Mesenchymal stem cell (in vitro differentiated cells and primary cell): ENCODE results near the gene PDS5A.

Experiments
- DNase-seq: peaks from one replicate; pipeline ENCODE4 v3.0.0-alpha.2; 2013
- H2AFZ ChIP-seq: one replicate; pipeline ENCODE4 v1.6.1; 2013; ENCODE audit warnings: low read depth, mild to moderate bottlenecking, control low read depth, inconsistent platforms, low read length, moderate library complexity
- H2AK5ac ChIP-seq: 2 replicates; pipeline ENCODE4 v1.6.1; 2013; ENCODE audit warnings: low read length, moderate library complexity, mild to moderate bottlenecking, inconsistent platforms; ENCODE audit not compliant: severe bottlenecking
- H2BK120ac ChIP-seq: one replicate; pipeline ENCODE4 v1.6.1; 2013; ENCODE audit warnings: low read depth, mild to moderate bottlenecking, inconsistent platforms, low read length, moderate library complexity
- H2BK12ac ChIP-seq, 2 experiments: one replicate each; pipeline ENCODE4 v1.6.1; 2013; ENCODE audit warnings: inconsistent platforms in 2 of 2, low read length in 2 of 2, mild to moderate bottlenecking in 2 of 2, moderate library complexity in 2 of 2, control low read depth in 1 of 2
- H2BK15ac ChIP-seq: one replicate; pipeline ENCODE4 v1.6.1; 2013; ENCODE audit warnings: mild to moderate bottlenecking, low read depth, inconsistent platforms; ENCODE audit not compliant: poor library complexity, severe bottlenecking
- H2BK5ac ChIP-seq: 2 replicates; pipeline ENCODE4 v1.6.1; 2013; ENCODE audit warnings: low read depth, mild to moderate bottlenecking, low read length, control low read depth, inconsistent platforms; ENCODE audit not compliant: poor library complexity, severe bottlenecking
- H3K14ac ChIP-seq, 2 experiments: one replicate each; pipeline ENCODE4 v1.6.1; 2013; ENCODE audit warnings: inconsistent platforms in 2 of 2, low read length in 2 of 2, control low read depth in 1 of 2, mild to moderate bottlenecking in 1 of 2, moderate library complexity in 1 of 2
- H3K18ac ChIP-seq, 2 experiments: one replicate each; pipeline ENCODE4 v1.6.1; 2013; ENCODE audit warnings: inconsistent platforms in 2 of 2, low read length in 2 of 2, control low read depth in 1 of 2, low read depth in 1 of 2, mild to moderate bottlenecking in 1 of 2
- H3K23ac ChIP-seq, 2 experiments: one replicate each; pipeline ENCODE4 v1.6.1; 2013; ENCODE audit warnings: inconsistent platforms in 2 of 2, low read length in 2 of 2, mild to moderate bottlenecking in 2 of 2, moderate library complexity in 2 of 2, control low read depth in 1 of 2
- H3K27ac ChIP-seq: 2 replicates; pipeline ENCODE4 v1.5.1; 2013; ENCODE audit warnings: mild to moderate bottlenecking, moderate library complexity, low read length, control low read depth, inconsistent platforms; ENCODE audit not compliant: poor library complexity, severe bottlenecking
- H3K27me3 ChIP-seq, 2 experiments: 2 replicates each; pipeline versions ENCODE4 v1.6.1 to v1.7.0; 2013; ENCODE audit warnings: low read length in 2 of 2, mild to moderate bottlenecking in 2 of 2, moderate library complexity in 2 of 2, control low read depth in 1 of 2, inconsistent platforms in 1 of 2; ENCODE audit not compliant: control insufficient read depth in 1 of 2, insufficient read depth in 1 of 2
- H3K36me3 ChIP-seq, 2 experiments: 2 replicates each; pipeline versions ENCODE4 v1.6.1 to v1.7.0; 2013; ENCODE audit warnings: low read length in 2 of 2, control low read depth in 1 of 2, inconsistent platforms in 1 of 2, low read depth in 1 of 2, mild to moderate bottlenecking in 1 of 2; ENCODE audit not compliant: insufficient read depth in 2 of 2, control insufficient read depth in 1 of 2
- H3K4ac ChIP-seq, 2 experiments: one replicate each; pipeline ENCODE4 v1.6.1; 2013; ENCODE audit warnings: inconsistent platforms in 2 of 2, low read length in 2 of 2, mild to moderate bottlenecking in 2 of 2, moderate library complexity in 2 of 2, control low read depth in 1 of 2, low read depth in 1 of 2
- H3K4me1 ChIP-seq: 2 replicates; pipeline ENCODE4 v1.6.1; 2013; ENCODE audit warnings: low read depth, low read length, control low read depth; ENCODE audit not compliant: control insufficient read depth, insufficient read depth
- H3K4me2 ChIP-seq: 2 replicates; pipeline ENCODE4 v1.6.1; 2013; ENCODE audit warnings: low read length, mild to moderate bottlenecking, inconsistent platforms; ENCODE audit not compliant: poor library complexity, severe bottlenecking
- H3K4me3 ChIP-seq, 2 experiments: 2 replicates each; pipeline versions ENCODE4 v1.5.1 to v1.7.0; 2013; ENCODE audit warnings: low read length in 2 of 2, mild to moderate bottlenecking in 2 of 2, control low read depth in 1 of 2, low read depth in 1 of 2; ENCODE audit not compliant: insufficient read depth in 1 of 2
- H3K79me1 ChIP-seq: replicated peaks from 2 replicates; pipeline ENCODE4 v1.6.1; 2013; ENCODE audit warnings: mild to moderate bottlenecking, control low read depth, low read length, inconsistent platforms; ENCODE audit not compliant: poor library complexity, severe bottlenecking
- H3K9ac ChIP-seq: 2 replicates; pipeline ENCODE4 v1.7.0; 2013; ENCODE audit warnings: mild to moderate bottlenecking, low read length, moderate library complexity
- H3K9me3 ChIP-seq: 2 replicates; pipeline ENCODE4 v1.7.0; 2013; ENCODE audit warnings: mild to moderate bottlenecking, low read length; ENCODE audit not compliant: control insufficient read depth
- H4K8ac ChIP-seq: one replicate; pipeline ENCODE4 v1.6.1; 2013; ENCODE audit warnings: inconsistent platforms, mild to moderate bottlenecking, low read length, moderate library complexity
- H4K91ac ChIP-seq: one replicate; pipeline ENCODE4 v1.6.1; 2013; ENCODE audit warnings: mild to moderate bottlenecking, low read length, inconsistent platforms
- WGBS: methylation state at CpG from one replicate; pipeline ENCODE4 v1.1.7; 2013; ENCODE audit warnings: mixed read lengths; 5-methylcytosine and 5-hydroxymethylcytosine counted together

The PDS5A gene

DNA sequence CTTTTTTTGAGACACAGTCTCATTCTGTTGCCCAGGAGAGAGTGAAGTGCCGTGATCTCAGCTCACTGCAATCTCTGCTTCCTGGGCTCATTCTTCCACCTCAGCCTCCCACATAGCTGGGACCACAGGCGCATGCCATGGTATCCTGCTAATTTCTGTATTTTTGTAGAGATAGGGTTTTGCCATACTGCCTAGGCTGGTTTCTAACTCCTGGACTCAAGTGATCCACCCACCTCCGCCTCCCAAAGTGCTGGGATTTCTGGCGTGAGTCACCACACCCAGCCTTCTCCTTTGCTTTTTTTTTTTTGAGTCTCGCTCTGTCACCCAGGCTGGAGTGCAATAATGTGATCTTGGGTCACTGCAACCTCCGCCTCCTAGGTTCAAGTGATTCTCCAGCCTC lies 94.1 kb downstream of the PDS5A start:
- Histone ChIP-seq H3K4me2 (no peak overlapping the region), H2AK5ac (no peak overlapping the region), H3K4me1 (peaks cover 2% of the 10 kb centered on the region), H3K27ac (peak overlapping the region; percentile 14), H4K8ac (no peak overlapping the region), H3K27me3 (no peaks in the 10 kb centered on the region), H3K9me3 (no peaks in the 10 kb centered on the region), H2BK5ac (no peak overlapping the region), H3K4me3 (no peak overlapping the region), H3K4ac (no peak overlapping the region), H2BK120ac (no peak overlapping the region), H3K23ac (no peak overlapping the region), H2AFZ (no peak overlapping the region), H4K91ac (no peak overlapping the region), H3K18ac (no peak overlapping the region), H3K14ac (no peak overlapping the region), H3K79me1 (peaks cover 16% of the 10 kb centered on the region), H3K9ac (no peak overlapping the region), H3K36me3 (peaks cover 15 to 89% of the 10 kb centered on the region in 2 experiments), H2BK15ac (no peak overlapping the region), H2BK12ac (no peak overlapping the region)
- 95% methylated on average over 5 of the region's 6 CpGs for WGBS
- DNase-seq, result no peak

DNA sequence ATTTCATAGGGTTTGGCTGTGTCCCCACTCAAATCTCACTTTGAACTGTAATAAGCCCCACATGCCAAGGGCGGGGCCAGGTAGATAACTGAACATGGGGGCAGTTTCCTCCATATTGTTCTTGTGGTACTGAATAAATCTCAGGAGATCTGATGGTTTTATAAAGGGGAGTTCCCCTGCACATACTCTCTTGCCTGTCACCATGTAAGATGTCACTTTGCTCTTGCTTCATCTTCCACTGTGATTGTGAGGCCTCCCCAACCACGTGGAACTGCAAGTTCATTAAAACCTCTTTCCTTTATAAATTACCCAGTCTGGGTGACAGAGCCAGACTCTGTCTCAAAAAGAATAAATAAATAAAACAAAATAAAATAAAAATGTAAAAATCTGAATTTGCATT lies 95.9 kb downstream of the PDS5A start:
- no peak for DNase-seq
- H2BK12ac ChIP-seq, result no peak overlapping the region
- no peak overlapping the region for H2BK120ac ChIP-seq
- H3K9me3 ChIP-seq, result no peaks in the 10 kb centered on the region
- H4K8ac ChIP-seq, result no peak overlapping the region
- no peak overlapping the region for H3K9ac ChIP-seq
- peaks cover 18% of the 10 kb centered on the region for H3K79me1 ChIP-seq
- no peaks in the 10 kb centered on the region for H3K27me3 ChIP-seq
- WGBS, result 100% methylated on average over 2 of the region's 2 CpGs
- no peak overlapping the region for H2AK5ac ChIP-seq
- no peak overlapping the region for H3K4me2 ChIP-seq
- H3K23ac ChIP-seq, result no peak overlapping the region
- peaks cover 17 to 87% of the 10 kb centered on the region in 2 experiments for H3K36me3 ChIP-seq
- peaks cover 2% of the 10 kb centered on the region for H3K4me1 ChIP-seq
- no peak overlapping the region for H4K91ac ChIP-seq
- H2AFZ ChIP-seq, result no peak overlapping the region
- no peak overlapping the region for H3K14ac ChIP-seq
- H2BK5ac ChIP-seq, result no peak overlapping the region
- H2BK15ac ChIP-seq, result no peak overlapping the region
- no peak overlapping the region for H3K27ac ChIP-seq
- H3K4ac ChIP-seq, result no peak overlapping the region
- no peak overlapping the region for H3K18ac ChIP-seq
- H3K4me3 ChIP-seq, result no peak overlapping the region

DNA sequence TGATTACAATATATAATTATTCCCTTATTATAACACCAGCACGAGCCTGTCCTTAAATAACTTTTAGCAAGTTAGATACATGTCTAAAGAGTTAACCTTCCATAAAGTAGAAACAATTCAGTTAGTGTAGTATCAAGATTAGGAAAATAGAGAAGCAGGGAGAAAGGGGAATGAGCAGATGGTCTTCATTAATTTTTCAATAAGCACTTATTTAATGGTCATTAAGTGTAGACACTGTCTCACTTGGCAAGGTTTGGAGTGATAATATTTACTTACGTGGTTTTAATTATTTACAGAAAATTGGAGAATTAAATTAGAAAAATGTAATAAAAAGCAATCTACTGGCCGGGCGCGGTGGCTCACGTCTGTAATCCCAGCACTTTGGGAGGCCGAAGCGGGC lies 99.7 kb downstream of the PDS5A start:
- Histone ChIP-seq H3K27me3 (no peaks in the 10 kb centered on the region), H2BK120ac (no peak overlapping the region), H3K9ac (no peak overlapping the region), H2BK12ac (no peak overlapping the region), H3K79me1 (peaks cover 6% of the 10 kb centered on the region), H2BK5ac (no peak overlapping the region), H3K27ac (no peak overlapping the region), H3K4ac (no peak overlapping the region), H4K91ac (no peak overlapping the region), H2AK5ac (no peak overlapping the region), H4K8ac (no peak overlapping the region), H3K4me3 (no peak overlapping the region), H3K4me1 (no peaks in the 10 kb centered on the region), H3K36me3 (peaks cover 6 to 94% of the 10 kb centered on the region in 2 experiments), H3K4me2 (no peak overlapping the region), H3K23ac (no peak overlapping the region), H3K14ac (no peak overlapping the region), H2BK15ac (no peak overlapping the region), H3K18ac (no peak overlapping the region), H3K9me3 (no peaks in the 10 kb centered on the region), H2AFZ (no peak overlapping the region)
- DNase-seq, result no peak
- WGBS, result 100% methylated on average over 6 of the region's 8 CpGs

GRCh38 chr4:39873823-39874222 lies 103.9 kb downstream of the PDS5A start:
- 100% methylated on average over 2 of the region's 2 CpGs for WGBS

More at GRCh38 chr4:39873823-39874222, 103.9 kb downstream of the PDS5A start:
- Histone ChIP-seq H2BK15ac (no peak overlapping the region), H3K27ac (no peak overlapping the region), H3K79me1 (peaks cover 8% of the 10 kb centered on the region), H3K4me2 (no peak overlapping the region), H3K9ac (no peak overlapping the region), H2BK120ac (no peak overlapping the region), H3K36me3 (peaks cover 14 to 95% of the 10 kb centered on the region in 2 experiments), H2AK5ac (no peak overlapping the region), H2AFZ (no peak overlapping the region), H4K8ac (no peak overlapping the region), H3K18ac (no peak overlapping the region), H3K4ac (no peak overlapping the region), H3K4me1 (no peaks in the 10 kb centered on the region), H4K91ac (no peak overlapping the region), H3K4me3 (no peak overlapping the region), H3K14ac (no peak overlapping the region), H3K27me3 (no peaks in the 10 kb centered on the region), H2BK12ac (no peak overlapping the region), H2BK5ac (no peak overlapping the region), H3K23ac (no peak overlapping the region), H3K9me3 (no peaks in the 10 kb centered on the region)
- DNase-seq, result peak; percentile 22
